ENCODE data around the gene ZNF213.
A peak's percentile ranks its signal among the peaks of the same experiment; 100 is the strongest.

Gene ZNF213

DNA sequence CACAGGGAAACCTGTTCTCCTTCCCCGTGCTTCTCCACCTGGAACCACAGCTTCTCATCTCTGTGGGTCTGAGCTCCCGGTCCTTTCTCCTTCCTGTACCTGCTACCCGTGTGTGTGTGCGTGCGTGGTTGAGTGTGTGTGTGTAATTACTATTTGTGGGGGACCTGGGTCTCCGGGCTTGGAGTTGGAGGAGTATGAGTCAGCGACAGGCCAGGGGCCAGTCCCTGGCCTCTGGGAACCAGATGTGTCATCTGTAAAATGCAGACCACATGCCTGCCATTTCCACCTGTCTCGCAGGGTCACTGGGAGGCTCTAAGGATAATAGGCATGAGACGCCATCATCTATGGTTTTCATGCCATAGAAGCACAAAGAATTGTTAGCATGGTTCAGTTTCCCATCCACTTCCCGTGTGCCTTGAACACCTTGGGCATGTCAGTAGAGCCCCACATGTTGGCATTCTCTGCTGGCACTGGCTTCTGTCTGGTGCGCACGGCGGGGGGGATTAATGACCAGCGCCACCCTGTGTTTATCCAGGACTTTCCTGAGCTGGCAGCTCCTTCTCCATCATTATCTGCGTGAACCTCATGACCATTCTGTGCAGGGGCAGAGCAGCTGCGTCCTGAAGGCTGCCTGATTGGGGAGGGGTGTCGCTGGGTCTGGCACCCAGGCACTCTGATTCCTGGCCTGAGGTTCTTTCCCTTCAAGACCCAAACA, 20.9 kb upstream of the ZNF213 start:
- peak overlapping the region; percentile 86; the same call in 1 of the 2 replicates for H3K4me2 ChIP-seq (ENCODE audit: low read depth, low read length)
- H3K9ac ChIP-seq (ENCODE audit: low read length), result no peak overlapping the region
- H3K9me2 ChIP-seq (replicated peaks; ENCODE audit: insufficient read depth, low read length), result no peaks in the 10 kb centered on the region
- H3K4me1 ChIP-seq (ENCODE audit: low read length), result peaks cover 7% of the 10 kb centered on the region; the same call in 1 of the 2 replicates
- H4K20me1 ChIP-seq (ENCODE audit: insufficient read depth, low read length), result no peaks in the 10 kb centered on the region
- no peak overlapping the region for H3K4me3 ChIP-seq (ENCODE audit: low read length)
- no peaks in the 10 kb centered on the region for H3K79me2 ChIP-seq (ENCODE audit: low read length)
- H3K27ac ChIP-seq (ENCODE audit: low read length), result no peak overlapping the region
- no peaks in the 10 kb centered on the region for H3K9me3 ChIP-seq (replicated peaks; ENCODE audit: insufficient read depth, low read length)
- DNase-seq, result no peak
- no peak overlapping the region for H2AFZ ChIP-seq (ENCODE audit: low read length)
- H3K27me3 ChIP-seq (replicated peaks; ENCODE audit: insufficient read depth, low read length), result peaks cover 8% of the 10 kb centered on the region
- TF ChIP-seq, protein P1, sequence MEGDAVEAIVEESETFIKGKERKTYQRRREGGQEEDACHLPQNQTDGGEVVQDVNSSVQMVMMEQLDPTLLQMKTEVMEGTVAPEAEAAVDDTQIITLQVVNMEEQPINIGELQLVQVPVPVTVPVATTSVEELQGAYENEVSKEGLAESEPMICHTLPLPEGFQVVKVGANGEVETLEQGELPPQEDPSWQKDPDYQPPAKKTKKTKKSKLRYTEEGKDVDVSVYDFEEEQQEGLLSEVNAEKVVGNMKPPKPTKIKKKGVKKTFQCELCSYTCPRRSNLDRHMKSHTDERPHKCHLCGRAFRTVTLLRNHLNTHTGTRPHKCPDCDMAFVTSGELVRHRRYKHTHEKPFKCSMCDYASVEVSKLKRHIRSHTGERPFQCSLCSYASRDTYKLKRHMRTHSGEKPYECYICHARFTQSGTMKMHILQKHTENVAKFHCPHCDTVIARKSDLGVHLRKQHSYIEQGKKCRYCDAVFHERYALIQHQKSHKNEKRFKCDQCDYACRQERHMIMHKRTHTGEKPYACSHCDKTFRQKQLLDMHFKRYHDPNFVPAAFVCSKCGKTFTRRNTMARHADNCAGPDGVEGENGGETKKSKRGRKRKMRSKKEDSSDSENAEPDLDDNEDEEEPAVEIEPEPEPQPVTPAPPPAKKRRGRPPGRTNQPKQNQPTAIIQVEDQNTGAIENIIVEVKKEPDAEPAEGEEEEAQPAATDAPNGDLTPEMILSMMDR (IDR thresholded peaks at IDR 0.05; ENCODE audit: low read length), result no peak
- TF ChIP-seq EZH2 (optimal IDR thresholded peaks at IDR 0.05; ENCODE audit: low read depth, low read length) (no peak), EZH2phosphoT487 (IDR thresholded peaks at IDR 0.05; ENCODE audit: low read length) (no peak)
- H3K36me3 ChIP-seq (replicated peaks; ENCODE audit: insufficient read depth, low read length), result no peaks in the 10 kb centered on the region
- no peaks in the 10 kb centered on the region for H3F3A ChIP-seq (ENCODE audit: insufficient read depth, low read length)

DNA sequence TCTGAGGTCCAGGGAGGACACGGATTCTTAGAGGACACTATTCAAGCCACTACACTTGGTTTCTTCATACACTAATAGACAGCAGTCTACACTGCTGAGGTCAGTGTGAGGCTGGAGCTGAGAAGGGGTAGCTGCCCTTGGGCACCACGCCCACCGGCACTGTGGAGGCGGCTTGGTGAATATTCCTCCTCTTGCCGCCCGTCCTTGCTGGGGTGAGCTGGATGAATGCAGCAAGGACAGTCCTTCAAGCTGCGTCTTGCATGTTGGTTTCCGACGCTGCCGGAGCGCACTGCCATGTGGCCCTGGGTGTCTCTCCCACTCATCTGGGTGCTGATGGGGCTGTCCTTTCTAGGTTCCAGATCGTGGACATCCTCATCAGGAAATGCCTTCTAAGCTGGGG, 19.8 kb upstream of the ZNF213 start:
- Histone ChIP-seq H4K20me1 (ENCODE audit: insufficient read depth, low read length) (no peaks in the 10 kb centered on the region), H3K27me3 (replicated peaks; ENCODE audit: insufficient read depth, low read length) (peaks cover 8% of the 10 kb centered on the region), H3F3A (ENCODE audit: insufficient read depth, low read length) (no peaks in the 10 kb centered on the region), H3K79me2 (ENCODE audit: low read length) (no peaks in the 10 kb centered on the region), H2AFZ (ENCODE audit: low read length) (no peak overlapping the region), H3K4me2 (ENCODE audit: low read depth, low read length) (no peak overlapping the region), H3K9me2 (replicated peaks; ENCODE audit: insufficient read depth, low read length) (no peaks in the 10 kb centered on the region), H3K4me3 (ENCODE audit: low read length) (no peak overlapping the region), H3K36me3 (replicated peaks; ENCODE audit: insufficient read depth, low read length) (no peaks in the 10 kb centered on the region), H3K9ac (ENCODE audit: low read length) (no peak overlapping the region), H3K9me3 (replicated peaks; ENCODE audit: insufficient read depth, low read length) (no peaks in the 10 kb centered on the region), H3K27ac (ENCODE audit: low read length) (no peak overlapping the region), H3K4me1 (ENCODE audit: low read length) (peaks cover 7% of the 10 kb centered on the region; the same call in 1 of the 2 replicates)
- DNase-seq, result no peak
- TF ChIP-seq, protein P1 (IDR thresholded peaks at IDR 0.05; ENCODE audit: low read length), result no peak
- TF ChIP-seq EZH2phosphoT487 (IDR thresholded peaks at IDR 0.05; ENCODE audit: low read length) (no peak), EZH2 (optimal IDR thresholded peaks at IDR 0.05; ENCODE audit: low read depth, low read length) (no peak)

DNA sequence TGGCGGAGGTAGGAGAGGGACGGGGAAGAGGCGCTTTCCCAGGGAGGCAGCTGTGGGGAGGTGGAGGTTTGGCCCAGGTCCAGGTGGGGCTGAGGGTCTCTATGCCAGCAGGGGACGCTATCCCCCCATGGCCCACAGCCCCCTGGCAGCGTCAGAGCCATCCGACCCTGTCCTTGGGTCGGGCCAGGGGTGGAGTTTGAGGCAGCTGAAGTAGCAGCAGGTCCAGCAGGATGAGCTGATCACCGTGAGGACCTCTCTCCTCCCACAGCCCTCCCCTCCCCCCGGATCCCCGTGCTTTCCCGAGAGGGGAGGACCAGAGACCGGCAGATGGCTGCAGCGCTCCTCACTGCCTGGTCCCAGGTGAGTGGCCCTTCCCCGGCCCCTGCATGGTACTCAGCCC, 19.3 kb upstream of the ZNF213 start:
- Histone ChIP-seq H3F3A (ENCODE audit: insufficient read depth, low read length) (no peaks in the 10 kb centered on the region), H3K9me2 (replicated peaks; ENCODE audit: insufficient read depth, low read length) (no peaks in the 10 kb centered on the region), H3K4me1 (ENCODE audit: low read length) (peaks cover 7% of the 10 kb centered on the region; the same call in 1 of the 2 replicates), H3K79me2 (ENCODE audit: low read length) (no peaks in the 10 kb centered on the region), H3K4me2 (ENCODE audit: low read depth, low read length) (no peak overlapping the region), H3K9me3 (replicated peaks; ENCODE audit: insufficient read depth, low read length) (no peaks in the 10 kb centered on the region), H2AFZ (ENCODE audit: low read length) (no peak overlapping the region), H4K20me1 (ENCODE audit: insufficient read depth, low read length) (no peaks in the 10 kb centered on the region), H3K27ac (ENCODE audit: low read length) (no peak overlapping the region), H3K4me3 (ENCODE audit: low read length) (no peak overlapping the region), H3K9ac (ENCODE audit: low read length) (no peak overlapping the region), H3K36me3 (replicated peaks; ENCODE audit: insufficient read depth, low read length) (no peaks in the 10 kb centered on the region), H3K27me3 (replicated peaks; ENCODE audit: insufficient read depth, low read length) (peaks cover 8% of the 10 kb centered on the region; the same call in 1 of the 2 replicates)
- TF ChIP-seq, protein P1 (IDR thresholded peaks at IDR 0.05; ENCODE audit: low read length), result no peak
- no peak for TF ChIP-seq EZH2phosphoT487 (IDR thresholded peaks at IDR 0.05; ENCODE audit: low read length)
- DNase-seq, result no peak
